GM12878 (cell line): Measurements from ENCODE around the gene IFRD2.

ENCODE experiments used
- CTCF ChIP-seq, 3 experiments: IDR thresholded peaks in 2 of 3; conservative IDR thresholded peaks in 1 of 3; 2 replicates each; pipeline ENCODE4 v1.5.1; 2011; ENCODE audit warnings: low read depth in 3 of 3, low read length in 3 of 3, mild to moderate bottlenecking in 3 of 3, control low read depth in 2 of 3, moderate library complexity in 2 of 3, inconsistent platforms in 1 of 3, mixed read lengths in 1 of 3; ENCODE audit not compliant: control insufficient read depth in 2 of 3, insufficient read depth in 1 of 3; ENCODE audit errors: extremely low read depth in 1 of 3
- POLR2A ChIP-seq: IDR thresholded peaks from 2 replicates; pipeline ENCODE4 v1.6.1; 2011; ENCODE audit warnings: low read depth, mild to moderate bottlenecking, low read length
- STAT1 ChIP-seq: fragments of 450-650 bp; conservative IDR thresholded peaks from 2 replicates; pipeline ENCODE4 v1.6.1; 2014; ENCODE audit warnings: antibody characterized with exemption, mild to moderate bottlenecking
- TCF3 ChIP-seq: IDR thresholded peaks from 2 replicates; pipeline ENCODE4 v1.6.1; 2012; ENCODE audit warnings: low read depth, mild to moderate bottlenecking, low read length, borderline replicate concordance; ENCODE audit not compliant: insufficient read depth

GRCh38 chr3:50260027-50260941 is 31.9 kb downstream of the IFRD2 start:
- TF ChIP-seq TCF3 (no peak), CTCF (IDR thresholded peaks at IDR 0.05 in 2 of 3, conservative IDR thresholded peaks at IDR 0.05 in 1 of 3; ENCODE audit: control insufficient read depth in 2 of 3, extremely low read depth in 1 of 3, insufficient read depth in 1 of 3, low read depth in 3 of 3, low read length in 3 of 3) (peak; percentile 91 to 98 (median 96)), POLR2A (peak; percentile 75), STAT1 (no peak)
